DOHH2 (cell line): ENCODE results near the gene RSPH10B.
"Not testable (repeated sequence)": the region's sequence is repeated elsewhere in the genome, so short reads cannot be mapped to it uniquely, and the experiment has no call there.

Experiments used
- EZH2phosphoT487 ChIP-seq: fragments of 200-600 bp; sonication (generic); IDR thresholded peaks from 2 replicates; pipeline ENCODE4 v1.6.1; 2017; ENCODE audit warnings: borderline replicate concordance, mild to moderate bottlenecking, antibody characterized with exemption, low read length, moderate library complexity, mixed read lengths
- TF ChIP-seq, protein P1 (sequence below): fragments of 200-600 bp; sonication (generic); IDR thresholded peaks from one replicate; pipeline ENCODE4 v1.5.1; 2014; ENCODE audit warnings: antibody characterized with exemption, mild to moderate bottlenecking, low read depth, low read length; ENCODE audit not compliant: poor library complexity, severe bottlenecking

DNA sequence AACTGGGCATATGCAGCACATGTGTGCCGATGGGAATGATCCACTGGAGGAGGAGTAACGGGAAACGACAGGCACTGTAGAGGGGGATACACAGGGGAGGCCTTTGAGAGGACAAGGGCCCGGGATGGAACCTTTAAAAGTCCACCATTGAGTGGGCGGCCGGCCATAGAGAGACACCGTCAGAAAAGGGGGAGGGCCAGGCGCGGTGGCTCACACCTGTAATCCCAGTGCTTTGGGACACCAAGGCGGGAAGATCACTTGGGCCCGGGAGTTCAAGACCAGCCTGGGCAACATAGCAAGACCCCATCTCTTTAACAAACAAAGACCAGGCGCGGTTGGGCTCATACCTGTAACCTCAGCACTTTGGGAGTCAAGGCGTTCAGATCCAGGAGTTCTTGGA lies 39.2 kb downstream of the RSPH10B start:
- TF ChIP-seq, protein P1, sequence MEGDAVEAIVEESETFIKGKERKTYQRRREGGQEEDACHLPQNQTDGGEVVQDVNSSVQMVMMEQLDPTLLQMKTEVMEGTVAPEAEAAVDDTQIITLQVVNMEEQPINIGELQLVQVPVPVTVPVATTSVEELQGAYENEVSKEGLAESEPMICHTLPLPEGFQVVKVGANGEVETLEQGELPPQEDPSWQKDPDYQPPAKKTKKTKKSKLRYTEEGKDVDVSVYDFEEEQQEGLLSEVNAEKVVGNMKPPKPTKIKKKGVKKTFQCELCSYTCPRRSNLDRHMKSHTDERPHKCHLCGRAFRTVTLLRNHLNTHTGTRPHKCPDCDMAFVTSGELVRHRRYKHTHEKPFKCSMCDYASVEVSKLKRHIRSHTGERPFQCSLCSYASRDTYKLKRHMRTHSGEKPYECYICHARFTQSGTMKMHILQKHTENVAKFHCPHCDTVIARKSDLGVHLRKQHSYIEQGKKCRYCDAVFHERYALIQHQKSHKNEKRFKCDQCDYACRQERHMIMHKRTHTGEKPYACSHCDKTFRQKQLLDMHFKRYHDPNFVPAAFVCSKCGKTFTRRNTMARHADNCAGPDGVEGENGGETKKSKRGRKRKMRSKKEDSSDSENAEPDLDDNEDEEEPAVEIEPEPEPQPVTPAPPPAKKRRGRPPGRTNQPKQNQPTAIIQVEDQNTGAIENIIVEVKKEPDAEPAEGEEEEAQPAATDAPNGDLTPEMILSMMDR: not testable (repeated sequence)
- TF ChIP-seq EZH2phosphoT487: not testable (repeated sequence)
